ENCODE measurements around the gene CEACAM8.

GRCh38 chr19:42626181-42626580, 31.5 kb upstream of the CEACAM8 start:
- TF ChIP-seq CTCF (IDR thresholded peaks at IDR 0.05) (no peak), EZH2 (IDR thresholded peaks at IDR 0.05; ENCODE audit: borderline replicate concordance, insufficient read depth, low read depth, low read length, poor library complexity, severe bottlenecking) (no peak)

Measured in B cell (primary cell).